Stomach (tissue), 9 donors: ENCODE measurements around the gene CD300E. TPM values are rescaled to one million over a fixed set of nuclear protein-coding genes. Genes with fewer than 3 reads are reported as not detected.

Experiments used
- DNase-seq, 2 donors: peaks; one replicate each; pipeline versions ENCODE4 v3.0.0 to v3.0.0-alpha.2; 2013 to 2019
- H3K27ac ChIP-seq, 5 donors: fragments of 200-600 bp in 4 of 5; sonication (generic) in 4 of 5; one replicate each; pipeline ENCODE4 v1.5.1; 2013 to 2019; ENCODE audit warnings: mild to moderate bottlenecking in 1 of 5, moderate library complexity in 1 of 5
- H3K27me3 ChIP-seq, 3 donors: fragments of 200-600 bp; sonication (generic); one replicate each; pipeline ENCODE4 v1.5.1; 2017 to 2019; ENCODE audit warnings: mixed run types in 1 of 3
- H3K36me3 ChIP-seq, 4 donors: fragments of 200-600 bp; sonication (generic); 1 replicate in 3 of 4; 2 replicates in 1 of 4; pipeline ENCODE4 v1.5.1; 2016 to 2019
- H3K4me1 ChIP-seq, 4 donors: fragments of 200-600 bp; sonication (generic); one replicate each; pipeline ENCODE4 v1.5.1; 2016 to 2019
- H3K4me3 ChIP-seq, 4 donors: fragments of 200-600 bp; sonication (generic) in 3 of 4; one replicate each; pipeline ENCODE4 v1.5.1; 2016 to 2019; ENCODE audit warnings: mild to moderate bottlenecking in 1 of 4
- H3K9me3 ChIP-seq, 4 donors: fragments of 200-600 bp; sonication (generic); one replicate each; pipeline ENCODE4 v1.5.1; 2016 to 2019
- POLR2AphosphoS5 ChIP-seq, 3 donors: sonication (generic); formaldehyde crosslinking; IDR thresholded peaks; one replicate each; pipeline ENCODE4 v1.6.1; 2016; ENCODE audit warnings: antibody characterized with exemption in 3 of 3
- WGBS, 5 donors: extraction: QIAGEN DNeasy Blood & Tissue Kit in 3 of 5; methylation state at CpG; one replicate each; pipeline versions ENCODE4 v1.1.5 to v1.1.7; 2013 to 2018; 5-methylcytosine and 5-hydroxymethylcytosine counted together
- intact Hi-C: fragments of 100-400 bp; cut with DNase I; formaldehyde crosslinking; loops from one replicate; pipeline ENCODE4 v1.15.1; 2023; ENCODE audit warnings: low total_unique reads
- polyA plus RNA-seq, 3 donors: library from polyadenylated mRNA; stranded (reverse); fragments of 200-250 nt; gene quantifications; one replicate each; pipeline ENCODE4 v1.2.3, GENCODE V29; 2013
- total RNA-seq, 5 donors: library from RNA; depleted of rRNA; stranded (reverse); fragments of >200 nt; gene quantifications; one replicate each; pipeline versions ENCODE4 v1.1.0 to v1.2.3, GENCODE V29; 2014 to 2016
- donor health status: healthy with polysubstance abuse.
- donor health status: Bipolar disorder and iron deficiency.
- donor health status: healthy.

CD300E gene
- total and polyA plus RNA-seq, 8 donors: 0.15 to 7.6 (median 0.37) TPM; not detected in 3

- Histone ChIP-seq H3K27me3 (peaks cover 0 to 31% (median 0%) of the 10 kb centered on the region in 3 donors), H3K27ac (no peak overlapping the region), H3K4me3 (no peak overlapping the region), H3K9me3 (no peaks in the 10 kb centered on the region), H3K4me1 (no peaks in the 10 kb centered on the region), H3K36me3 (no peaks in the 10 kb centered on the region)
- no peak for TF ChIP-seq POLR2AphosphoS5 (IDR thresholded peaks at IDR 0.05)
- intact Hi-C loops: no loop called here
- no peak for DNase-seq
- 53 to 75% (median 62%) methylated on average over 3 of the region's 3 CpGs for WGBS, 5 donors
These were observed 62.0 kb downstream of the CD300E start for GRCh38 chr17:74561586-74561985.

Other genes starting within 250 kb of the CD300E start
- gene GPRC5C, start 191.7 kb downstream of the CD300E start, total RNA-seq: 100 to 1,000 TPM in 4 of 5 donors, 10 to 100 TPM in 1; 66.5 to 321 (median 141) TPM
- 100 to 1,000 TPM in 2 of 3 donors, 10 to 100 TPM in 1; 84.5 to 145 (median 117) TPM for gene GPRC5C, start 191.7 kb downstream of the CD300E start, polyA plus RNA-seq
- 1 to 10 TPM in 3 of 5 donors, not detected in 2; 3.1 to 8.0 (median 5.3) TPM for gene CD300A, start 157.1 kb downstream of the CD300E start, total RNA-seq
- gene CD300A, start 157.1 kb downstream of the CD300E start, polyA plus RNA-seq: 1 to 10 TPM; 1.8 to 4.7 (median 2.7) TPM
- gene CD300LB, start 92.3 kb downstream of the CD300E start, total RNA-seq: not detected
- under 1 TPM in 1 of 3 donors, not detected in 2; 0.25 TPM for gene CD300LB, start 92.3 kb downstream of the CD300E start, polyA plus RNA-seq
- gene CD300C, start 77.6 kb downstream of the CD300E start, total RNA-seq: 1 to 10 TPM in 1 of 5 donors, not detected in 4; 1.6 TPM
- under 1 TPM in 2 of 3 donors, not detected in 1; 0.13 to 0.75 TPM for gene CD300C, start 77.6 kb downstream of the CD300E start, polyA plus RNA-seq
- gene CD300H, start 56.2 kb downstream of the CD300E start, total RNA-seq: not detected
- not detected for gene CD300H, start 56.2 kb downstream of the CD300E start, polyA plus RNA-seq
- not detected for gene CD300LD, start 31.5 kb downstream of the CD300E start, total RNA-seq
- not detected for gene CD300LD, start 31.5 kb downstream of the CD300E start, polyA plus RNA-seq
- 1 to 10 TPM in 1 of 5 donors, not detected in 4; 3.9 TPM for gene CD300LF, start 89.2 kb upstream of the CD300E start, total RNA-seq
- under 1 TPM in 2 of 3 donors, not detected in 1; 0.75 to 0.95 TPM for gene CD300LF, start 89.2 kb upstream of the CD300E start, polyA plus RNA-seq
- 1 to 10 TPM in 2 of 5 donors, not detected in 3; 2.0 to 8.7 TPM for gene RAB37, start 113.5 kb upstream of the CD300E start, total RNA-seq
- gene RAB37, start 113.5 kb upstream of the CD300E start, polyA plus RNA-seq: 10 to 100 TPM in 1 of 3 donors, 1 to 10 TPM in 2; 2.0 to 42.9 (median 5.3) TPM
- gene NHERF1, start 124.9 kb upstream of the CD300E start, total RNA-seq: 100 to 1,000 TPM in 2 of 5 donors, 10 to 100 TPM in 3; 14.9 to 152 (median 81.0) TPM
- 10 to 100 TPM; 76.8 to 92.5 (median 83.7) TPM for gene NHERF1, start 124.9 kb upstream of the CD300E start, polyA plus RNA-seq
- 10 to 100 TPM; 15.8 to 33.5 (median 24.0) TPM for gene NAT9, start 152.6 kb upstream of the CD300E start, total RNA-seq
- gene NAT9, start 152.6 kb upstream of the CD300E start, polyA plus RNA-seq: 10 to 100 TPM; 14.5 to 29.7 (median 19.7) TPM
- under 1 TPM in 1 of 5 donors, not detected in 4; 0.55 TPM for gene GRIN2C, start 236.1 kb upstream of the CD300E start, total RNA-seq
- under 1 TPM in 1 of 3 donors, not detected in 2; 0.33 TPM for gene GRIN2C, start 236.1 kb upstream of the CD300E start, polyA plus RNA-seq
- gene FDXR, start 249.3 kb upstream of the CD300E start, total RNA-seq: 10 to 100 TPM in 3 of 5 donors, 1 to 10 TPM in 1, under 1 TPM in 1; 0.58 to 94.1 (median 15.4) TPM
- gene FDXR, start 249.3 kb upstream of the CD300E start, polyA plus RNA-seq: 10 to 100 TPM in 2 of 3 donors, 1 to 10 TPM in 1; 8.6 to 21.1 (median 12.5) TPM